Mucosa of rectum (tissue), 2 donors: Measurements from ENCODE around the gene DVL3.
"Not testable (repeated sequence)": the region's sequence is repeated elsewhere in the genome, so short reads cannot be mapped to it uniquely, and the experiment has no call there.

Source experiments
- H3K27ac ChIP-seq, 2 donors: one replicate each; pipeline ENCODE4 v1.7.0; 2013; ENCODE audit warnings: inconsistent platforms in 2 of 2, low read depth in 2 of 2, low read length in 2 of 2
- H3K27me3 ChIP-seq, 2 donors: one replicate each; pipeline ENCODE4 v1.7.0; 2013; ENCODE audit warnings: low read length in 2 of 2; ENCODE audit not compliant: control insufficient read depth in 2 of 2, insufficient read depth in 2 of 2
- H3K36me3 ChIP-seq, 2 donors: one replicate each; pipeline ENCODE4 v1.7.0; 2013; ENCODE audit warnings: low read length in 2 of 2; ENCODE audit not compliant: control insufficient read depth in 2 of 2, insufficient read depth in 2 of 2
- H3K4me1 ChIP-seq, 2 donors: one replicate each; pipeline ENCODE4 v1.7.0; 2013; ENCODE audit warnings: low read length in 2 of 2, mild to moderate bottlenecking in 1 of 2; ENCODE audit not compliant: control insufficient read depth in 2 of 2, insufficient read depth in 2 of 2
- H3K4me3 ChIP-seq, 2 donors: one replicate each; pipeline ENCODE4 v1.7.0; 2013; ENCODE audit warnings: low read length in 2 of 2
- H3K9ac ChIP-seq, 2 donors: one replicate each; pipeline ENCODE4 v1.7.0; 2013; ENCODE audit warnings: low read length in 2 of 2, low read depth in 1 of 2, mild to moderate bottlenecking in 1 of 2
- H3K9me3 ChIP-seq, 2 donors: one replicate each; pipeline ENCODE4 v1.7.0; 2013; ENCODE audit warnings: low read length in 2 of 2; ENCODE audit not compliant: control insufficient read depth in 2 of 2
- donor health status: healthy.
- donor health status: Normal muscosa, but diverticular disease.

DVL3 gene

GRCh38 chr3:184149770-184150169, 5.4 kb upstream of the DVL3 start:
- not testable (repeated sequence) for H3K27ac ChIP-seq, H3K4me3 ChIP-seq, H3K9me3 ChIP-seq, H3K4me1 ChIP-seq, H3K9ac ChIP-seq, H3K27me3 ChIP-seq, H3K36me3 ChIP-seq

GRCh38 chr3:184155644-184156521, 706 bp downstream of the DVL3 start:
- Histone ChIP-seq H3K27me3 (no peaks in the 10 kb centered on the region), H3K36me3 (no peaks in the 10 kb centered on the region), H3K4me3 (peak overlapping the region; percentile 93 to 97), H3K27ac (peak overlapping the region; percentile 82 to 84), H3K9me3 (no peaks in the 10 kb centered on the region), H3K9ac (peak overlapping the region; percentile 78 to 91), H3K4me1 (peaks cover 22 to 25% of the 10 kb centered on the region in 2 donors)

GRCh38 chr3:184156522-184156955, 1.4 kb downstream of the DVL3 start:
- H3K27me3 ChIP-seq = no peaks in the 10 kb centered on the region
- H3K9ac ChIP-seq = peak overlapping the region; percentile 78 to 91
- peak overlapping the region; percentile 82 to 84 for H3K27ac ChIP-seq
- peaks cover 22 to 25% of the 10 kb centered on the region in 2 donors for H3K4me1 ChIP-seq
- peak overlapping the region; percentile 93 to 97 for H3K4me3 ChIP-seq
- no peaks in the 10 kb centered on the region for H3K9me3 ChIP-seq
- H3K36me3 ChIP-seq = peaks cover 0 to under 1% of the 10 kb centered on the region in 2 donors

- H3K9me3 ChIP-seq = no peaks in the 10 kb centered on the region
- peak overlapping the region in 1 of 2 donors; percentile 84 for H3K27ac ChIP-seq
- no peaks in the 10 kb centered on the region for H3K27me3 ChIP-seq
- peak overlapping the region; percentile 93 to 97 for H3K4me3 ChIP-seq
- peaks cover 0 to 3% of the 10 kb centered on the region in 2 donors for H3K36me3 ChIP-seq
- H3K4me1 ChIP-seq = peaks cover 22 to 25% of the 10 kb centered on the region in 2 donors
- H3K9ac ChIP-seq = peak overlapping the region; percentile 78 to 91
Measured at GRCh38 chr3:184157206-184157605, 2.0 kb downstream of the DVL3 start.

GRCh38 chr3:184158404-184158803, 3.2 kb downstream of the DVL3 start:
- Histone ChIP-seq H3K36me3 (peaks cover 1 to 5% of the 10 kb centered on the region in 2 donors), H3K9ac (no peak overlapping the region), H3K4me1 (peaks cover 22 to 25% of the 10 kb centered on the region in 2 donors), H3K27ac (no peak overlapping the region), H3K9me3 (no peaks in the 10 kb centered on the region), H3K4me3 (no peak overlapping the region), H3K27me3 (no peaks in the 10 kb centered on the region)

GRCh38 chr3:184160456-184160855, 5.3 kb downstream of the DVL3 start:
- peak overlapping the region; percentile 32 to 50 for H3K27ac ChIP-seq
- H3K4me1 ChIP-seq = peaks cover 20 to 21% of the 10 kb centered on the region in 2 donors
- H3K4me3 ChIP-seq = no peak overlapping the region
- no peaks in the 10 kb centered on the region for H3K27me3 ChIP-seq
- H3K9ac ChIP-seq = no peak overlapping the region
- peaks cover 21 to 24% of the 10 kb centered on the region in 2 donors for H3K36me3 ChIP-seq
- no peaks in the 10 kb centered on the region for H3K9me3 ChIP-seq

- not testable (repeated sequence) for H3K9ac ChIP-seq, H3K27ac ChIP-seq, H3K9me3 ChIP-seq, H3K4me3 ChIP-seq, H3K4me1 ChIP-seq, H3K27me3 ChIP-seq
- peaks cover 42 to 45% of the 10 kb centered on the region in 2 donors for H3K36me3 ChIP-seq
Measured at GRCh38 chr3:184162571-184163070, 7.4 kb downstream of the DVL3 start.

- Histone ChIP-seq H3K27ac (no peak overlapping the region), H3K9me3 (no peaks in the 10 kb centered on the region), H3K27me3 (no peaks in the 10 kb centered on the region), H3K9ac (no peak overlapping the region), H3K36me3 (peaks cover 51 to 54% of the 10 kb centered on the region in 2 donors), H3K4me3 (no peak overlapping the region), H3K4me1 (peaks cover 2 to 4% of the 10 kb centered on the region in 2 donors)
Measured at GRCh38 chr3:184164648-184165330, 9.6 kb downstream of the DVL3 start.

GRCh38 chr3:184165543-184165942, 10.4 kb downstream of the DVL3 start:
- Histone ChIP-seq H3K4me1 (peaks cover 2 to 3% of the 10 kb centered on the region in 2 donors), H3K9me3 (no peaks in the 10 kb centered on the region), H3K9ac (no peak overlapping the region), H3K36me3 (peaks cover 52 to 54% of the 10 kb centered on the region in 2 donors), H3K27me3 (no peaks in the 10 kb centered on the region), H3K27ac (no peak overlapping the region), H3K4me3 (no peak overlapping the region)

- H3K9me3 ChIP-seq = no peaks in the 10 kb centered on the region
- H3K36me3 ChIP-seq = peaks cover 59 to 63% of the 10 kb centered on the region in 2 donors
Measured at GRCh38 chr3:184166671-184167070, 11.5 kb downstream of the DVL3 start.

More at GRCh38 chr3:184166671-184167070, 11.5 kb downstream of the DVL3 start:
- Histone ChIP-seq H3K4me3 (no peak overlapping the region), H3K27me3 (no peaks in the 10 kb centered on the region), H3K4me1 (no peaks in the 10 kb centered on the region), H3K9ac (no peak overlapping the region), H3K27ac (no peak overlapping the region)
